HG03066 (cell line): ENCODE data around the gene MITD1.
"Not testable (repeated sequence)": the region's sequence is repeated elsewhere in the genome, so short reads cannot be mapped to it uniquely, and the experiment has no call there.

Experiments
- ATAC-seq: cut with Tn5 transposase; IDR thresholded peaks from one replicate; pipeline ENCODE4 v1.9.1; 2021; ENCODE audit warnings: low read depth; ENCODE audit not compliant: unreplicated experiment

MITD1 gene

DNA sequence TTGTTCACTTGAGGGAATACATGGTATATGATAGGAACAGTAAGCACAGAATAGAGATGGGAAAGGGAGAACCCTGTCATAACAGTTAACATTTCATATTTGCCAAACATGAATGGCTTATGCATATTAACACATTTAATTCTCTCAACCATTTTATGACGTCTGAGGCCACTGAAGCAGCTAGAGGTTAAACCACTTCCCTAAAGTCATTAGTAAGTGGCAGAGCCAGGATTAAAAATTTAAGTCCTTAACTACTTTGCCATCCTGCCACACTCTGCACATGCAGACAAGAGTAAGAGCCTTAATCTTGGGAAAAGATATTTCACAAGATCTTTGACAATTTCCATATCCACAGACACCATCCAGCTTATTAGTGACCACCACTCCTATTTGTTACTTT is 24.0 kb downstream of the MITD1 start:
- ATAC-seq, result no peak

GRCh38 chr2:99154643-99155536 is 26.0 kb downstream of the MITD1 start, which contains the start of the genes LIPT1 and TSGA10:
Gene LIPT1, plus strand, starts transcription at chr2:99154967. Its CDS starts 6,991 bp downstream, at chr2:99161958.
Gene TSGA10, minus strand, starts transcription at chr2:99154942. Its CDS starts 45,503 bp downstream, at chr2:99109439.
- ATAC-seq, result peak; percentile 93

DNA sequence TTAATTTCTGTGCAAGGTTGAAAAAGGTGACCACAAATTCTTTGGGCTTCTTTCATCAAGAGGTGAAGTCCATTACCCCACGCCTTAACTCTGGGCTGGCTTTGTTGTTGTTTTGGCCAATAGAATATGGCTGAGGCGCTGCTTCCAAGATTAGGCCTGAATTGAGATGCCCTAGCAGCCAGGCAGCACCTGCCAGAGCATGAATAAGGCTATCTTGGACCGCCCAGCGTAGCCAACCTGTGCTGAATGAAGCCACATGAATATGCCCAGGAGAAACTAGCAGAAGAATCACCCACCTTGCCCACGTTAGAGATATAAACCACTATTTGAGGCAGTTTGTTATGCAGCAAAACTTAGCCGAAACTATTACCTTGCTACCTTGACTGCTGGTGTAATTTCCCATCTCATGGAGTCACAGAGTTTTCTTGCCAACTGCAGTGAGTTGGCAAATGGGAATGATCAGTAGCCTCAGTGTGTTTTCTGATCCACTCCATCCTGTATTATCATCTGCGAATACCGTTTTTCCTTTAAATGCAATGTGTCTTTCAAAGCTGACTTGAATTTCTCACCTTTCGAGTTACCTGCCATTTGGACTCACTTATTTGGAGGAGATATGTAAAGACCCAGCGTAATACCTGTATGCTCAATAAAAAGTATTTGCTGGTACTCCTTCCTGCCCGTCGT is 26.8 kb downstream of the MITD1 start:
- ATAC-seq, result no peak

GRCh38 chr2:99152199-99152895 is 28.5 kb downstream of the MITD1 start:
- ATAC-seq, result no peak

DNA sequence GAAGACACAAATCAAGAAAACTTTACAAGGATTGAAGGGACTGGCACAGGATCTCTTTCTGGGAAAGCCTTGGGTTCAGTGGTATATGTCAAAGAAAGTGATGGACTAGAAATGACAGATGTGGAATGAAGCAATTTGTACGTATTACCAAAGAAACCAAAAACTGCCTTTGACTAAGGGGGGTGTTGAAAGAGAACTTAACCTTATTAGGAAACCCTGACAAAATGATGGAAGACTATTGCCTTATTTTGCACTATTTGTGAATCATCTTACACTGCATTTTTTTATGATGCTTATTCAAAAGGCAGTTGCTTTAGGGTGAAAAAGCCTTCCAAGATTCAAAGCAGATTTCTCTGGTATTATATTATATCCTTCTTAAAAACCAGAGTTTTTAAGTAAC is 30.2 kb downstream of the MITD1 start:
- ATAC-seq, result no peak

- peak; percentile 85 for ATAC-seq
Measured at GRCh38 chr2:99141110-99142108, 39.4 kb downstream of the MITD1 start, which contains the start of gene C2orf15. Gene C2orf15, plus strand, starts transcription at chr2:99141707. Its CDS starts 8,852 bp downstream, at chr2:99150559.

DNA sequence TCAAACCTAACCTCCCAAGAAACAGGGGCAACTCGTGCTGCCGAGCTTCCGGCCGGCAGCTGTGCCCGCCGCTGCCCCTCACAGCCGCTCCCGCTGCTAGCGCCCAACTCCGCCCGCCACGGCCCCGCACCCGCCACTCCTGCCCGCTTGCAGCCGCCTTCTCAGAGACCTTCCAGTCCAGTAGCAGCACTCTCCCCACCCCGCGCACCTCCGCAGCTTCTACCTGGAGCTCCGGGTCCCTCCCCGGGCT is 40.1 kb downstream of the MITD1 start:
- peak; percentile 27 for ATAC-seq

GRCh38 chr2:99140056-99140859 is 40.6 kb downstream of the MITD1 start:
- no peak for ATAC-seq

DNA sequence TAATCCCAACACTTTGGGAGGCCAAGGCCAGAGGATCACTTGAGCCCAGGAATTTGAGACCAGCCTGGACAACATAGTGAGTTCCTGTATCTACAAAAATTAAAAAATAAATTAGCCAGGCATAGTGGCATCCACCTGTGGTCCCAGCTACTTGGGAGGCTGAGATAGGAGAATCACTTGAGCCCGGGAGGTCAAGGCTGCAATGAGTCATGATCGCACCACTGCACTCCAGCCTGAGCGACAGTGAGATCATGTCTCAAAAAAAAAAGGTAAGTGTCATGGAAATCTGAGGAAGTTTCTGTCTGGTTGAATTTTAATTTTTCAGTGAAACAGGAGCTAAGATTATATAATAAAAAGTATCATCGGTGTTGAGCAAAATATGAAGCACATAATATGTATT is 41.9 kb downstream of the MITD1 start:
- ATAC-seq, result no peak

GRCh38 chr2:99135044-99135556 is 45.8 kb downstream of the MITD1 start:
- not testable (repeated sequence) for ATAC-seq

GRCh38 chr2:99127981-99128380 is 52.9 kb downstream of the MITD1 start:
- no peak for ATAC-seq
